ENCODE measurements around the gene ARHGEF1. TPM values are rescaled to one million over a fixed set of nuclear protein-coding genes. Genes with fewer than 3 reads are reported as not detected.

ARHGEF1 gene
- total RNA-seq, 1 donor from 2014 or later, result 36.3 TPM

DNA sequence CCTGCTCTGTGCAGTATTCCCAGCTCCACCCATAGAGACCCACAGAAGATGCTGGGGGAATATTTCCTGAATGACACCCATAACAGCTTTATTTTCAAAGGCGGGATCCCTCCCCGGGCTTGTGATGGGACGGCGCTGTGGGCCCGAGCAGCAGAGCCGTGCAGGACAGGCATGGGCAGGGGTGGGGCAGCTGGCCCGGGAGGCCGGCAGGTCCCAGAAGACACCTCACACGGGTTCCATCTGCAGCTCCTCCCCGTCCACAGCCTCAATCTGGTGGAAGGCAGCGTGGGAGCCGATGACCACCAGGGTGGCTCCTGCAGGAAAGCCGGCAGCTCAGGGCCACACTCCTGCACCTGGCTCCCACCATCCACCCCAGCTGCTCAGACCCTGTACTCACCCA, 73.6 kb downstream of the ARHGEF1 start:
- DNase-seq (ENCODE audit: low read depth), result no peak

Other genes starting within 250 kb of the ARHGEF1 start
- not detected in 2 replicates for gene CEACAM7, start 194.9 kb upstream of the ARHGEF1 start, total RNA-seq
- not detected in 2 replicates for gene CEACAM5, start 174.6 kb upstream of the ARHGEF1 start, total RNA-seq
- 0.17 TPM in 1 of 2 replicates, not detected in the other for gene CEACAM6, start 127.7 kb upstream of the ARHGEF1 start, total RNA-seq
- not detected in 2 replicates for gene CEACAM3, start 86.6 kb upstream of the ARHGEF1 start, total RNA-seq
- gene LYPD4, start 38.5 kb upstream of the ARHGEF1 start, total RNA-seq, result not detected in 2 replicates
- not detected in 2 replicates for gene DMRTC2, start 38.1 kb upstream of the ARHGEF1 start, total RNA-seq
- gene RPS19, start 22.9 kb upstream of the ARHGEF1 start, total RNA-seq, result 1,170 and 2,293 TPM in 2 replicates
- 0.10 TPM in 1 of 2 replicates, not detected in the other for gene CD79A, start 5.9 kb upstream of the ARHGEF1 start, total RNA-seq
- not detected in 2 replicates for gene ERFL, start 45.3 kb downstream of the ARHGEF1 start, total RNA-seq
- gene RABAC1, start 76.1 kb downstream of the ARHGEF1 start, total RNA-seq, result 71.8 and 108 TPM in 2 replicates
- gene ATP1A3, start 111.0 kb downstream of the ARHGEF1 start, total RNA-seq, result 0.05 and 0.17 TPM in 2 replicates
- 1.2 and 27.0 TPM in 2 replicates for gene GRIK5, start 187.0 kb downstream of the ARHGEF1 start, total RNA-seq
- 9.6 and 20.5 TPM in 2 replicates for gene ZNF574, start 193.0 kb downstream of the ARHGEF1 start, total RNA-seq
- 0.25 TPM in 1 of 2 replicates, not detected in the other for gene POU2F2, start 249.3 kb downstream of the ARHGEF1 start, total RNA-seq

All from renal cortical epithelial cell (primary cell).